ENCODE measurements around the gene PFDN4.

The PFDN4 gene

DNA sequence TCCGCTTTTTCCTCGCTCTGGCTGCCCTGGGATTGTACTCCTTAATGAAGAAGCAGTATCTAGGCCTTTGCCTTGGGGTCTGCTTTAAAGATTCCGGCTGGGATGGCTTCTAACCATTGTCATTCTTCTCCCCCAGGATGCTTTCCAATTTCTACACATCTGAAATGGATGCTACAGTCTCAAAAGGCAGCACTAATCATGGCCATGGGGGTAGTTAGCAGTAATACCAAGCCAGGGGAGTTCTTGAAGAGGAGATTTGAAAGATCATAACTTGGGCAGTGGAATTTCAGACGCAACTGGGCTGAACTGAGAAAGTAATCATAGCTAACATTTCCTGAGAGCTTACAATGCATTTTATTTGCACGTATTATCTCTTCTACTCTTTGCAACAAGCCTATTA lies 3.4 kb upstream of the PFDN4 start:
- Histone ChIP-seq H3K79me2 (ENCODE audit: control insufficient read depth, insufficient read depth, low read length, unreplicated experiment) (peaks cover 15% of the 10 kb centered on the region), H3K27me3 (ENCODE audit: insufficient read depth, low read length) (no peaks in the 10 kb centered on the region; the same call in 1 of the 2 replicates), H3K4me1 (ENCODE audit: control insufficient read depth, insufficient read depth, low read length, unreplicated experiment) (peaks cover 7% of the 10 kb centered on the region), H3K36me3 (ENCODE audit: insufficient read depth, low read length) (no peaks in the 10 kb centered on the region), H3K27ac (ENCODE audit: low read depth, low read length) (no peak overlapping the region), H3K4me3 (ENCODE audit: low read depth, low read length) (no peak overlapping the region), H2AFZ (ENCODE audit: low read length, unreplicated experiment) (no peak overlapping the region)

DNA sequence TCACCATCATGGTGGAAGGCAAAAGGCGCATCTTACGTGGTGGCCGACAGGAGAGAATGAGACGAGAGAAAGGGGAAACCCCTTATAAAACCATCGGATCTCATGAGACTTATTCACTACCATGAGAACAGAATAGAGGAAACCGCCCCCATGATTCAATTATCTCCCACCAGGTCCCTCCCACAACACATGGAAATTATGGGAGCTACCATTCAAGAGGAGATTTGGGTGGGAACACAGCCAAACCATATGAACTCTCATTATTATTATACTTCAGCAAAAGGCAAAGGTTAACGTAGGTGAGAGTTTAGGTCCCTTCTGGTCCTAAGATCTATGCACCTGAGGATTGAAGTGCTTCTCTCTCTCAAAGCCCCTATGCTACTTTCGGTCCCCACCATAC lies 2.4 kb upstream of the PFDN4 start:
- no peak overlapping the region for H3K4me3 ChIP-seq (ENCODE audit: low read depth, low read length)
- H2AFZ ChIP-seq (ENCODE audit: low read length, unreplicated experiment), result no peak overlapping the region

DNA sequence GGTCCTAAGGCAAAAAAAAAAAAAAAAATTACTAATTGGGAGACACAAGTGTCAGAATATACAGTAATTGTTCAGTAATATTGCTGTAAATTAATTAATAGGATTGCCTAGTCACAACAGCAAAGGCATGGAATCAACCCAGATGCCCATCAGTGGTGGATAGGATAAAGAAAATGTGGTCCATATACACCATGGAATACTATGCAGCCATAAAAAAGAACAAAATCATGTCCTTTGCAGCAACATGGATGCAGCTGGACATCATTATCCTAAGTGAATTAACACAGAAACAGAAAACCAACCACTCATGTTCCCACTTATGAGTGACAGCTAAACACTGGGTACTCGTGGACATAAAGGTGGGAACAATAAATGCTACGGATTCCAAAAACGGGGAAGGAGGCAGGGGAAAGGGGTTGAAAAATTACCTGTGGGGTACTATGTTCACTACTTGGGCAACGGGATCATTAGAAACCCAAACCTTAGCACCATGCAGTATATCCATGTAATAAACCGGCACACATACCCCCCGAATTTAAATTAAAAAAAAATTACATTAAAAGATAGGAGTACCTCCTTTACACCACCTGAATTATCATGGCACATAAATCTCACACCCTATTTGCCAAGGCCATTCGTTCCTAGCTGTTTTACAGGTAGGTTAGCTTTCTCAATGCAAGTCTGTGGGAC lies 689 bp upstream of the PFDN4 start:
- Histone ChIP-seq H3K27me3 (ENCODE audit: insufficient read depth, low read length) (no peaks in the 10 kb centered on the region), H3K36me3 (ENCODE audit: insufficient read depth, low read length) (no peaks in the 10 kb centered on the region), H3K79me2 (ENCODE audit: control insufficient read depth, insufficient read depth, low read length, unreplicated experiment) (peaks cover 40% of the 10 kb centered on the region), H3K4me3 (ENCODE audit: low read depth, low read length) (peak overlapping the region; percentile 86), H3K27ac (ENCODE audit: low read depth, low read length) (no peak overlapping the region), H2AFZ (ENCODE audit: low read length, unreplicated experiment) (no peak overlapping the region), H3K4me1 (ENCODE audit: control insufficient read depth, insufficient read depth, low read length, unreplicated experiment) (peaks cover 17% of the 10 kb centered on the region)

More for the DNA sequence above, 2.4 kb upstream of the PFDN4 start:
- H3K4me1 ChIP-seq (ENCODE audit: control insufficient read depth, insufficient read depth, low read length, unreplicated experiment), result peaks cover 11% of the 10 kb centered on the region
- no peaks in the 10 kb centered on the region; the same call in 1 of the 2 replicates for H3K27me3 ChIP-seq (ENCODE audit: insufficient read depth, low read length)
- no peak overlapping the region for H3K27ac ChIP-seq (ENCODE audit: low read depth, low read length)
- H3K79me2 ChIP-seq (ENCODE audit: control insufficient read depth, insufficient read depth, low read length, unreplicated experiment), result peaks cover 25% of the 10 kb centered on the region
- H3K36me3 ChIP-seq (ENCODE audit: insufficient read depth, low read length), result no peaks in the 10 kb centered on the region

DNA sequence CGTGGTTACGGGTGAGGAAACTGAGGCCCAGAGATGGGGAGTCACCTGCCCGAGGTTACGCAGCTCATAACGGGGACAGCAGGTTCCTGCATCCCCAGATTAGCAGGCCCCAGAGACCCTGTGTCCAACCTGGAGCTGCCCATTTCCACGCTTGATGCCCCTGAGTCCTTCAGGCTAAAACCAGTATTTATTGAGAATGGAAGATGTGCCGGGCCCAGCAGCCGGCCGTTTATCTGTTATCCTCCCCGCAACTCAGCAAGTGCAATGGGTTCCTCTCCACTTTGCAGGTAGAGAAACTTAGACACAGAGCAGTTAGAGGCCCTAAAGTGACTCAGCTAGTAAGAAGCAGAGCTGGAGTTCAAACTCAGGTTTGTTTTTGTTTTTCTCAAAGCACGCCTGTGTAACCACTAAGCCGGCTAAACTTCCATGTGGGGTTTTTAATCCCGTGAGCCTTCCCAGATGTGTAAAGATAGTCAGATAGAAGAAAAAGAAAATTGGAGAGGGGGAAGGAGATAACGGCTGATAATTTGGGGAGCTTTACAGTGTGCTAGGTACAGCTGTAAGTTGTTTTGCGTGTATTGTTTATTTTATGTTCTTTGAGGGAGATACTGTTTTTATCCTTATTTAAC lies 775 bp downstream of the PFDN4 start:
- Histone ChIP-seq H3K27me3 (ENCODE audit: insufficient read depth, low read length) (no peaks in the 10 kb centered on the region), H3K4me3 (ENCODE audit: low read depth, low read length) (peak overlapping the region; percentile 86), H3K27ac (ENCODE audit: low read depth, low read length) (0 out of 2 replicates have a peak overlapping the region, but pooled peaks have one; percentile 88), H3K36me3 (ENCODE audit: insufficient read depth, low read length) (no peaks in the 10 kb centered on the region), H2AFZ (ENCODE audit: low read length, unreplicated experiment) (peak overlapping the region; percentile 96), H3K4me1 (ENCODE audit: control insufficient read depth, insufficient read depth, low read length, unreplicated experiment) (peaks cover 23% of the 10 kb centered on the region), H3K79me2 (ENCODE audit: control insufficient read depth, insufficient read depth, low read length, unreplicated experiment) (peaks cover 53% of the 10 kb centered on the region)

DNA sequence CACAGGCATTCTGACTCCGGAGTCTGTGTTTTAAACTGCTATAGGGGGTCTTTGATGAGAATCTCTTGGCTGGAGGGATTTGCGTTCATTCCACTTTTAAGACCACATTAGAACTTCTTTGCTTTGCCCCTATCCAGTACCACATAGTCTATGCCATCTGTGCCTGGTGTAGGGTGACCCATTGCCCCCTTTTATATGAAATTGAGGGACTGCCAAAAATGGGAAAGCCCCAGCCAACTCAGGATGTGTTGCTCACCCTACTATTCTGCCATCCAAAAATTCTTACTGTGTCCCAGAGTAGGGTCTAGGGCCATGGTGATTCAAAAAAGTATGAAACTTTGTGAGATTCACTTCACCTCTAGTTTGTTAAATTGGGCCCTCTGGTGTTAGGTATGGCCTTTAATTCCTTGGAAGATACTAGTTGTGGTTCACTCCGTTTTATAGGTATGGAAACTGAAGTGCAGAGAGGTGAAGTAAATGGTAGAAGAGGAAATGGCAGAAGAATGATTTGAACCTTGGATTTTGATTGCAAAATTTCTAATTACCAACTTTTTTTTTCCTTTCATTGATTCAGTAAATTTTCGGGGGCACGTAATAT lies 1.4 kb downstream of the PFDN4 start:
- Histone ChIP-seq H3K27ac (ENCODE audit: low read depth, low read length) (no peak overlapping the region), H2AFZ (ENCODE audit: low read length, unreplicated experiment) (no peak overlapping the region), H3K79me2 (ENCODE audit: control insufficient read depth, insufficient read depth, low read length, unreplicated experiment) (peaks cover 53% of the 10 kb centered on the region), H3K4me3 (ENCODE audit: low read depth, low read length) (peak overlapping the region; percentile 86), H3K27me3 (ENCODE audit: insufficient read depth, low read length) (no peaks in the 10 kb centered on the region), H3K4me1 (ENCODE audit: control insufficient read depth, insufficient read depth, low read length, unreplicated experiment) (peaks cover 23% of the 10 kb centered on the region), H3K36me3 (ENCODE audit: insufficient read depth, low read length) (no peaks in the 10 kb centered on the region)

DNA sequence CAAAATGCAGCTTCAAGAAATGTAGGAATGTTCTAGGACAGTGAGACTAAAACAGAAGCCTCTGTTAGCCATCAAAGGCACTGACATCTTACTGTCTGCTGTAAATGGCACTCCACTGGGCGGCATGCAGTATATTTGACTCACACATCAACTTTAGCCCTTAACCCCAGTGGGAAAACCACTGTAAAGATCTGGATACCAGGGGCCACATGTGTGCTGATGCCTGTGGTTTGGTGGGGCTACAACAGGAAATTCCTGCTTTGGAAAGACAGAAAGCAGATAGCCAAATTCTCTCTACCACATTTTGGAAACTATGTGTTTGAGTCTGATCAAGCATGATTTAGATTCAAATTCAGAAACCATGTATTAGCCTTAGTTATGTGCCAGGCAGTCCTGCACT lies 4.3 kb downstream of the PFDN4 start:
- Histone ChIP-seq H3K27me3 (ENCODE audit: insufficient read depth, low read length) (no peaks in the 10 kb centered on the region), H2AFZ (ENCODE audit: low read length, unreplicated experiment) (no peak overlapping the region), H3K4me3 (ENCODE audit: low read depth, low read length) (no peak overlapping the region), H3K27ac (ENCODE audit: low read depth, low read length) (no peak overlapping the region), H3K79me2 (ENCODE audit: control insufficient read depth, insufficient read depth, low read length, unreplicated experiment) (peaks cover 63% of the 10 kb centered on the region), H3K4me1 (ENCODE audit: control insufficient read depth, insufficient read depth, low read length, unreplicated experiment) (peaks cover 23% of the 10 kb centered on the region), H3K36me3 (ENCODE audit: insufficient read depth, low read length) (peaks cover 8% of the 10 kb centered on the region)

DNA sequence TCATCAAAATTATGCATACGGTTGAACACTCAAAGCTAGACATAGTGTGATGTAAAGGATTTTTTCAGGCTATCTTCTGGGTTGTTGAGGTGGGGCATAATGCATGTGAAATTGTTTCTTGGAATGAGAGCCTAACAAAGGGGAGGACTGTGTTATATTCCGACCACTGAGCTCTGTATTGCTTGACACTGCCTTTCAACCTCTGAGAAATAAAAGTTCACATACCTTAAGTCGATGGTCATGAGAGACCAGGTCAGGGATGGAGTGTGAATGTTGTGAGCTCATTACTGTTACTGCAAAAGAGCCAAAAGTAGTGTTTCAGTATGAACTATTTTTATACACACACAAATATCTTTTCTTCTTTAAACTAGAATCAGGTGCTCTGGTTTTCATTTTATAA lies 5.0 kb downstream of the PFDN4 start:
- Histone ChIP-seq H3K27ac (ENCODE audit: low read depth, low read length) (no peak overlapping the region), H3K27me3 (ENCODE audit: insufficient read depth, low read length) (no peaks in the 10 kb centered on the region), H2AFZ (ENCODE audit: low read length, unreplicated experiment) (no peak overlapping the region), H3K36me3 (ENCODE audit: insufficient read depth, low read length) (peaks cover 8% of the 10 kb centered on the region), H3K79me2 (ENCODE audit: control insufficient read depth, insufficient read depth, low read length, unreplicated experiment) (peaks cover 63% of the 10 kb centered on the region), H3K4me3 (ENCODE audit: low read depth, low read length) (no peak overlapping the region), H3K4me1 (ENCODE audit: control insufficient read depth, insufficient read depth, low read length, unreplicated experiment) (peaks cover 23% of the 10 kb centered on the region)

DNA sequence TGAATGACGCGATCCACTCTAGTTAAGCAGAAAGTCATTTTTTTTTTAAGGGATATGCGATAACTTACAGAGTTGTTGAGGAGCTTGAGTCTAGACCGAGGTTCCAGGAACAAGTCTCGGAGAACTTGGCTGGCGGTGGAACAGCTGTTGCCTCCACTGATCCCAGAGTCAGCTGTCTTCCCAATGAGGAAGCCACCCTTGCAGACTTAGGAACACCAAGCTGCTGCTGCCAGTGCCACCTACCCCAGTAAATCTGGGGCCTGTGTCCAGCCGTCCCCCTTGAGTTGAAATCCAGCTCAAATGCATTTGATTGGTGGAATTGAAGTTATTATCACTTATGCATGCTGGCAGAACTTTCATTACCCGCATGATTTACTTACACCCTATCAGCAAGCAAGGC lies 6.7 kb downstream of the PFDN4 start:
- peaks cover 8% of the 10 kb centered on the region for H3K36me3 ChIP-seq (ENCODE audit: insufficient read depth, low read length)
- no peak overlapping the region for H3K4me3 ChIP-seq (ENCODE audit: low read depth, low read length)
- H3K27me3 ChIP-seq (ENCODE audit: insufficient read depth, low read length), result no peaks in the 10 kb centered on the region
- H3K27ac ChIP-seq (ENCODE audit: low read depth, low read length), result no peak overlapping the region
- peaks cover 48% of the 10 kb centered on the region for H3K79me2 ChIP-seq (ENCODE audit: control insufficient read depth, insufficient read depth, low read length, unreplicated experiment)
- H3K4me1 ChIP-seq (ENCODE audit: control insufficient read depth, insufficient read depth, low read length, unreplicated experiment), result peaks cover 15% of the 10 kb centered on the region
- H2AFZ ChIP-seq (ENCODE audit: low read length, unreplicated experiment), result no peak overlapping the region

DNA sequence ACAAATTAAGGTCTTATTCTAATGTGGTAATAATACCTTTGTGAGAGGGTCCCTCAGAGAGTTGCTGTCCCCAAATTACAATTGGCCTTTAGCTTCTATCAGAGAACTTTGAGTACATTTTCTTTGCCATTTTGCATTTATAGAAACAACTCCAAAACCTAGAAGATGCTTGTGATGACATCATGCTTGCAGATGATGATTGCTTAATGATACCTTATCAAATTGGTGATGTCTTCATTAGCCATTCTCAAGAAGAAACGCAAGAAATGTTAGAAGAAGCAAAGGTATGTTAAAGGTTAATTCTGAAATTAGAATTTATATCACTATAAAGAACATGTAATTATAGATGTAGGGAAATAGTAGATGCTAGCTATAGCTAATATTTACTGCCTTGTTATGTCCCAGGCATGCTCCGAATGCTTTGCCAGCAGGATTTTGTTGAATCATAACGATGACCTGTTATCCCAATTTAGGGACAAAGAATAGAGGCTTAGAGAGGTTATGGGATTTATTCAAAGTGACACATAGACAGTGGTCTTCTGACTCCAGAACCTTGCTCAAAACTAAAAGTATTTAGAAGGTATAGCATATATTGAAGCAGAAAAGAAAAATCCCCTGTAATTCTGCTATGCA lies 7.4 kb downstream of the PFDN4 start:
- Histone ChIP-seq H3K4me1 (ENCODE audit: control insufficient read depth, insufficient read depth, low read length, unreplicated experiment) (peaks cover 11% of the 10 kb centered on the region), H3K79me2 (ENCODE audit: control insufficient read depth, insufficient read depth, low read length, unreplicated experiment) (peaks cover 41% of the 10 kb centered on the region), H3K27me3 (ENCODE audit: insufficient read depth, low read length) (no peaks in the 10 kb centered on the region), H3K4me3 (ENCODE audit: low read depth, low read length) (no peak overlapping the region), H2AFZ (ENCODE audit: low read length, unreplicated experiment) (no peak overlapping the region), H3K36me3 (ENCODE audit: insufficient read depth, low read length) (peaks cover 8% of the 10 kb centered on the region), H3K27ac (ENCODE audit: low read depth, low read length) (no peak overlapping the region)

DNA sequence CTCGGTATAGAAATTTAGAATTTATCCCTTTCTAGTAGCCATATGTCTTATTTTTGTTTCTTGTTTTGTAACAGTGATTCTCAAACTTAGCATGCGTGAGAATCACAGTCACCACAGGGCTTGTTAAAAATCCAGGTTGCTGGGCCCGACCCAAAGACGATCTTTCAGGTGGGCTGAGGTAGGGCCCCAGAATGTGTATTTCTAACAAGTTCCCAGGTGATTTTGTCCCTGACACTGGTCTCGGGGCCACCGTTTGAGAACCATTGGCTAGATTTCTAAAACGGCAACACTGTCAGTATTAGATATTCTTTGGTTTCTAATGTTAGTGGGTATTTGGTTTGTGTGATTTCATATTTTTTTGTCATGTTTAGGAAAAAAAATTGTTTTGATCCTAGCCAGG lies 9.9 kb downstream of the PFDN4 start:
- H3K27me3 ChIP-seq (ENCODE audit: insufficient read depth, low read length), result no peaks in the 10 kb centered on the region
- H3K4me3 ChIP-seq (ENCODE audit: low read depth, low read length), result no peak overlapping the region
- no peak overlapping the region for H3K27ac ChIP-seq (ENCODE audit: low read depth, low read length)
- H3K79me2 ChIP-seq (ENCODE audit: control insufficient read depth, insufficient read depth, low read length, unreplicated experiment), result peaks cover 18% of the 10 kb centered on the region
- no peak overlapping the region for H2AFZ ChIP-seq (ENCODE audit: low read length, unreplicated experiment)
- H3K4me1 ChIP-seq (ENCODE audit: control insufficient read depth, insufficient read depth, low read length, unreplicated experiment), result no peaks in the 10 kb centered on the region
- H3K36me3 ChIP-seq (ENCODE audit: insufficient read depth, low read length), result peaks cover 8% of the 10 kb centered on the region
